Measurements from ENCODE around the gene XXYLT1. TPM values are rescaled to one million over a fixed set of nuclear protein-coding genes. Genes with fewer than 3 reads are reported as not detected.
A peak's percentile ranks its signal among the peaks of the same experiment; 100 is the strongest.

Gene XXYLT1
- total and polyA plus RNA-seq, 2 of the 8 experiments (the other 6 are each of a cell fraction or from before 2014, with no cell fraction given): 18.9 to 23.8 TPM

DNA sequence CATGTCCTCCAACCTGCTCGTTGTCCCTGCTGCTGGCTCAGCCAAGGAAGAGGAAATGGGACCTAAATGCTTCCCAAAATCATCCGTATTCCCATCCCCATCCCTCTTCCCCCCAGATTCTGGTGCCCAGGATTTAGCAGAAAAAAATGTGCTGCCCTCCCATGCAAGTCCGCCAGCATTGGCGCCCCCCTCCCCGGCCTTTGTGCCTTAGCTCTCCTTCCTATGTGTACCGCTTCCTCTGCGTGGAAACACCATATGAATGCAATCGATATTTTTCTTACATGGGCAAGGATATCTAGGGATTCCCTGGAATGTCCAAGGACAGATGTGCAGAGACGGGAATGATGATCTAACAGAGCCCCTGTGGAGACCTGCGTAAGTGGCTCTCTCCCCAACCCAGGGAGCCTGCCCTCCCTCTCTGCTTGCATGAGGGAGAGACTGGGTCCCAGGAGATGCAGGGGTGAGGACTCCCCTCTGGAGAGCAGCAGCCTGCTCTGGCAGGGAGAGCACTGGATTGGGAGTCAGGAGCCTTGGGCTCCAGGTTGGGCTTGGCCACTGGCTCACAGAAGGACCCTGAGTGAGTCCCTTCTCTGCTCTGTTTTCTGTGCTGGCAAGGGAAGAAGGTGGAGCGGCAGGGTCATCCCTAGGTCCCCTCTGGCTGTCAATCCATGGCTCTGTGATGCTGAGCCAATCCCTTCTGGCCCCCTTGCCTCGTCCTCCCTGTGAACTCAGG, 227.2 kb downstream of the XXYLT1 start:
- no peak overlapping the region for H4K5ac ChIP-seq (ENCODE audit: insufficient read length, low read depth, low read length)
- 0 out of 2 replicates have a peak overlapping the region, but pooled peaks have one; percentile 72 for H2BK20ac ChIP-seq (ENCODE audit: low read length)
- 73% methylated on average over 11 of the region's 12 CpGs; no CpG with 5 or more reads in 1 of the 2 experiments for WGBS, 2 experiments (ENCODE audit: extremely low coverage in 1 of 2, insufficient coverage in 1 of 2, insufficient read length in 1 of 2, insufficient replicate concordance in 2 of 2, low coverage in 1 of 2, low lambda C conversion rate in 2 of 2, missing lambda C conversion rate in 1 of 2)
- no peak overlapping the region for H3K56ac ChIP-seq (replicated peaks; ENCODE audit: insufficient read length, low read depth, low read length)
- H2AFZ ChIP-seq (ENCODE audit: low read length): no peak overlapping the region
- no peak overlapping the region; the same call in 1 of the 2 replicates for H3K18ac ChIP-seq (ENCODE audit: extremely low read depth, low read length)
- H2BK120ac ChIP-seq (replicated peaks; ENCODE audit: low read depth, low read length): no peak overlapping the region
- DNase-seq (ENCODE audit: low read depth in 1 of 2, low spot score in 2 of 2): no peak
- H3K4me1 ChIP-seq (replicated peaks in 1 of 4; ENCODE audit: control insufficient read depth in 3 of 4, insufficient read depth in 4 of 4, low read length in 3 of 4): peaks cover 4 to 21% (median 12%) of the 10 kb centered on the region in 4 experiments
- H3K9me3 ChIP-seq (ENCODE audit: insufficient read depth in 2 of 2, low read depth in 1 of 2, low read length in 1 of 2): no peaks in the 10 kb centered on the region
- no peak overlapping the region for H3K23ac ChIP-seq (ENCODE audit: insufficient read length)
- no peak overlapping the region for H2AK5ac ChIP-seq (ENCODE audit: low read depth, low read length)
- no peak overlapping the region for H4K91ac ChIP-seq (replicated peaks; ENCODE audit: insufficient read length, low read length)
- H3K27me3 ChIP-seq (replicated peaks in 1 of 4; ENCODE audit: control insufficient read depth in 3 of 4, extremely low read depth in 1 of 4, insufficient read depth in 3 of 4, low read length in 3 of 4): no peaks in the 10 kb centered on the region
- no peaks in the 10 kb centered on the region for H3K23me2 ChIP-seq (ENCODE audit: low read depth, low read length)
- ChIA-PET CTCF (ENCODE audit: partially characterized antibody) (interaction anchor here (0.8 to 2.5 kb wide), 6 partner anchors 19 to 361 kb away, joined by 3 to 10 read pairs (median 4); no protein-coding TSS in a partner anchor), POLR2A (ENCODE audit: partially characterized antibody) (interaction anchor here (0.8 kb wide), 1 partner anchor 18 kb away, joined by 3 read pairs; no protein-coding TSS in a partner anchor)
- H2BK15ac ChIP-seq (ENCODE audit: low read length): 0 out of 2 replicates have a peak overlapping the region, but pooled peaks have one; percentile 81
- H3K4ac ChIP-seq (replicated peaks; ENCODE audit: insufficient read length, low read depth, low read length): no peak overlapping the region
- no peak overlapping the region for H3K14ac ChIP-seq (ENCODE audit: insufficient read length)
- H3K27ac ChIP-seq (ENCODE audit: low read depth, low read length): no peak overlapping the region
- H3K4me3 ChIP-seq (ENCODE audit: extremely low read depth in 1 of 4, insufficient read depth in 2 of 4, low read depth in 3 of 4, low read length in 4 of 4): no peak overlapping the region
- no peak overlapping the region for H3K4me2 ChIP-seq (ENCODE audit: insufficient read depth in 1 of 2, low read depth in 2 of 2, low read length in 2 of 2)
- H3K79me2 ChIP-seq (ENCODE audit: control insufficient read depth in 1 of 2, insufficient read depth in 2 of 2, low read length in 2 of 2): no peaks in the 10 kb centered on the region
- H2BK12ac ChIP-seq (ENCODE audit: low read depth, low read length): peak overlapping the region; percentile 71; the same call in 1 of the 2 replicates
- no peak overlapping the region for H3K9ac ChIP-seq (replicated peaks in 1 of 4; ENCODE audit: extremely low read depth in 1 of 4, low read depth in 3 of 4, low read length in 3 of 4)
- H4K20me1 ChIP-seq (replicated peaks in 1 of 2; ENCODE audit: control insufficient read depth in 1 of 2, insufficient read depth in 2 of 2, low read length in 2 of 2): no peaks in the 10 kb centered on the region
- no peak overlapping the region for H4K8ac ChIP-seq (ENCODE audit: extremely low read depth, insufficient read depth, low read length)
- no peak for FAIRE-seq
- H2BK5ac ChIP-seq (ENCODE audit: low read depth, low read length): peak overlapping the region; percentile 52; the same call in 1 of the 2 replicates
- no peaks in the 10 kb centered on the region for H3K36me3 ChIP-seq (ENCODE audit: control insufficient read depth in 2 of 4, insufficient read depth in 4 of 4, low read length in 3 of 4)
- no peaks in the 10 kb centered on the region for H3K79me1 ChIP-seq (ENCODE audit: low read depth, low read length)
- TF ChIP-seq BRCA1 (IDR thresholded peaks at IDR 0.05; ENCODE audit: low read depth, low read length): no peak
- no peak for TF ChIP-seq CEBPB (IDR thresholded peaks at IDR 0.05; ENCODE audit: low read depth, low read length)
- TF ChIP-seq USF2 (IDR thresholded peaks at IDR 0.05; ENCODE audit: low read length): no peak
- TF ChIP-seq EZH2 (IDR thresholded peaks at IDR 0.05; ENCODE audit: low read depth, low read length, severe bottlenecking): no peak
- TF ChIP-seq GTF2F1 (IDR thresholded peaks at IDR 0.05; ENCODE audit: borderline replicate concordance, low read depth, low read length): no peak
- no peak for TF ChIP-seq CHD2 (IDR thresholded peaks at IDR 0.05; ENCODE audit: low read length)
- TF ChIP-seq TAF7 (optimal IDR thresholded peaks at IDR 0.05; ENCODE audit: borderline replicate concordance, low read depth, low read length): no peak
- TF ChIP-seq POLR2A (IDR thresholded peaks at IDR 0.05; ENCODE audit: control extremely low read depth in 1 of 2, low read depth in 2 of 2, low read length in 2 of 2): no peak
- TF ChIP-seq EP300 (IDR thresholded peaks at IDR 0.05; ENCODE audit: borderline replicate concordance in 1 of 2, low read depth in 2 of 2, low read length in 2 of 2): no peak
- TF ChIP-seq HDAC6 (IDR thresholded peaks at IDR 0.05; ENCODE audit: low read depth, low read length): no peak
- TF ChIP-seq CREB1 (IDR thresholded peaks at IDR 0.05): no peak
- no peak for TF ChIP-seq CBX5 (IDR thresholded peaks at IDR 0.05; ENCODE audit: low read depth, low read length)
